ENCODE results near the gene ZNF142. TPM values are rescaled to one million over a fixed set of nuclear protein-coding genes. Genes with fewer than 3 reads are reported as not detected.

The ZNF142 gene
- total and polyA plus RNA-seq, 9 of the 15 experiments (the other 6 are each of a cell fraction or from before 2014, with no cell fraction given): 0.50 to 26.1 (median 4.5) TPM

- no peak for TF ChIP-seq MGA (IDR thresholded peaks at IDR 0.05)
- peak; percentile 86 for TF ChIP-seq ARID4B (CRISPR knock-in tag; IDR thresholded peaks at IDR 0.05)
- peak; percentile 63 for TF ChIP-seq CXXC5 (CRISPR knock-in tag; IDR thresholded peaks at IDR 0.05)
- peak; percentile 80 for TF ChIP-seq KDM5B (IDR thresholded peaks at IDR 0.05; ENCODE audit: insufficient replicate concordance, low read depth, low read length)
- TF ChIP-seq DPF2 (IDR thresholded peaks at IDR 0.05): no peak
- no peak for TF ChIP-seq TCFL5 (CRISPR knock-in tag; conservative IDR thresholded peaks at IDR 0.05)
- 0 out of 4 replicates have a peak, but pooled peaks have one; percentile 17 to 34 for TF ChIP-seq NRF1 (conservative IDR thresholded peaks at IDR 0.05 in 1 of 2, IDR thresholded peaks at IDR 0.05 in 1 of 2)
- TF ChIP-seq SP2 (IDR thresholded peaks at IDR 0.05; ENCODE audit: extremely low read depth, low read depth, low read length, poor library complexity, severe bottlenecking): no peak
- no peak for TF ChIP-seq ZBTB8A (IDR thresholded peaks at IDR 0.05; ENCODE audit: partially characterized antibody)
- peak; percentile 45 for TF ChIP-seq ATF7 (IDR thresholded peaks at IDR 0.05)
These were observed 12.5 kb upstream of the ZNF142 start, which contains the start of the genes RNF25 and STK36 (continued) for GRCh38 chr2:218671654-218672566.

Data from K562 (cell line).